Fibroblast of lung (primary cell): ENCODE measurements around the gene BRINP3. TPM values are rescaled to one million over a fixed set of nuclear protein-coding genes. Genes with fewer than 3 reads are reported as not detected.

ENCODE experiments used
- DNase-seq, 2 donors: peaks; one replicate each; pipeline versions ENCODE4 v3.0.0 to v3.0.0-alpha.2; 2010; ENCODE audit warnings: low read depth in 2 of 2
- H2AFZ ChIP-seq: 2 replicates; pipeline ENCODE4 v1.5.1; 2012; ENCODE audit warnings: low read length, control low read depth, inconsistent platforms
- H3K27ac ChIP-seq: 2 replicates; pipeline ENCODE4 v1.5.1; 2011; ENCODE audit warnings: low read length, control low read depth; ENCODE audit not compliant: insufficient read depth
- H3K27me3 ChIP-seq: 2 replicates; pipeline ENCODE4 v1.5.1; 2011; ENCODE audit warnings: mild to moderate bottlenecking, low read length; ENCODE audit not compliant: control insufficient read depth, insufficient read depth
- H3K36me3 ChIP-seq: 2 replicates; pipeline ENCODE4 v1.5.1; 2011; ENCODE audit warnings: low read length; ENCODE audit not compliant: control insufficient read depth, insufficient read depth
- H3K4me1 ChIP-seq: 2 replicates; pipeline ENCODE4 v1.5.1; 2011; ENCODE audit warnings: low read length; ENCODE audit not compliant: control insufficient read depth, insufficient read depth; ENCODE audit errors: extremely low read depth
- H3K4me2 ChIP-seq: 2 replicates; pipeline ENCODE4 v1.5.1; 2011; ENCODE audit warnings: low read length, control low read depth; ENCODE audit not compliant: insufficient read depth; ENCODE audit errors: extremely low read depth
- H3K4me3 ChIP-seq, 4 experiments: fragments of 200-600 bp in 1 of 4; sonication (generic) in 1 of 4; replicated peaks in 1 of 4; 2 replicates each; pipeline ENCODE4 v1.5.1; 2011 to 2016; ENCODE audit warnings: low read length in 4 of 4, low read depth in 3 of 4, mild to moderate bottlenecking in 3 of 4, control low read depth in 2 of 4, inconsistent platforms in 1 of 4, mixed read lengths in 1 of 4; ENCODE audit not compliant: insufficient read depth in 1 of 4; ENCODE audit errors: control extremely low read depth in 1 of 4
- H3K79me2 ChIP-seq: 2 replicates; pipeline ENCODE4 v1.5.1; 2012; ENCODE audit warnings: mild to moderate bottlenecking, low read length, inconsistent platforms; ENCODE audit not compliant: control insufficient read depth, insufficient read depth
- H3K9ac ChIP-seq: 2 replicates; pipeline ENCODE4 v1.5.1; 2011; ENCODE audit warnings: mild to moderate bottlenecking, low read length, control low read depth; ENCODE audit not compliant: insufficient read depth
- H3K9me3 ChIP-seq: 2 replicates; pipeline ENCODE4 v1.5.1; 2012; ENCODE audit warnings: low read depth, low read length; ENCODE audit not compliant: control insufficient read depth, insufficient read depth
- H4K20me1 ChIP-seq: 2 replicates; pipeline ENCODE4 v1.5.1; 2011; ENCODE audit warnings: low read length; ENCODE audit not compliant: control insufficient read depth, insufficient read depth; ENCODE audit errors: extremely low read depth
- CTCF ChIP-seq, 2 donors: IDR thresholded peaks in 1 of 2; conservative IDR thresholded peaks in 1 of 2; 1 replicate in 1 of 2; 2 replicates in 1 of 2; pipeline ENCODE4 v1.5.1; 2011 to 2012; ENCODE audit warnings: low read length in 2 of 2, control low read depth in 1 of 2, inconsistent platforms in 1 of 2, low read depth in 1 of 2, mild to moderate bottlenecking in 1 of 2
- EZH2 ChIP-seq: IDR thresholded peaks from 2 replicates; pipeline ENCODE4 v1.5.1; 2012; ENCODE audit warnings: low read length, control low read depth, mild to moderate bottlenecking; ENCODE audit errors: missing control alignments
- polyA plus RNA-seq, 2 donors: library from polyadenylated mRNA; depleted of rRNA in 1 of 2; stranded (reverse) in 1 of 2; unstranded in 1 of 2; fragments of >200 nt; gene quantifications; 2 replicates each; pipeline ENCODE4 v1.2.1, GENCODE V29; 2011 to 2012; ENCODE audit warnings: missing spikeins in 1 of 2
- total RNA-seq: library from RNA; depleted of rRNA; stranded (reverse); fragments of >200 nt; gene quantifications from 2 replicates; pipeline ENCODE4 v1.2.1, GENCODE V29; 2014

The BRINP3 gene
- total and polyA plus RNA-seq, 2 donors (not counting 1 experiment from before 2014, with no cell fraction given) = 0.26 to 18.8 TPM

- H3K4me2 ChIP-seq = no peak overlapping the region
- H3K27ac ChIP-seq = no peak overlapping the region
- H3K4me3 ChIP-seq = no peak overlapping the region
- no peak overlapping the region for H2AFZ ChIP-seq
- H3K4me1 ChIP-seq = no peaks in the 10 kb centered on the region
- no peaks in the 10 kb centered on the region for H3K9me3 ChIP-seq
- no peaks in the 10 kb centered on the region for H4K20me1 ChIP-seq
- no peak overlapping the region for H3K9ac ChIP-seq
- TF ChIP-seq CTCF (conservative IDR thresholded peaks at IDR 0.05 in 1 of 2, IDR thresholded peaks at IDR 0.05 in 1 of 2; ENCODE audit: low read depth in 1 of 2, low read length in 2 of 2) (no peak), EZH2 (no peak)
- H3K27me3 ChIP-seq = no peaks in the 10 kb centered on the region
- no peaks in the 10 kb centered on the region for H3K79me2 ChIP-seq
- no peak for DNase-seq
- H3K36me3 ChIP-seq = no peaks in the 10 kb centered on the region
Measured at GRCh38 chr1:190116921-190117320, 360.7 kb downstream of the BRINP3 start.

- Histone ChIP-seq H3K27ac (no peak overlapping the region), H3K4me2 (no peak overlapping the region), H3K4me3 (no peak overlapping the region), H4K20me1 (no peaks in the 10 kb centered on the region), H3K9me3 (no peaks in the 10 kb centered on the region), H3K27me3 (no peaks in the 10 kb centered on the region), H3K4me1 (no peaks in the 10 kb centered on the region), H2AFZ (no peak overlapping the region), H3K9ac (no peak overlapping the region), H3K36me3 (no peaks in the 10 kb centered on the region), H3K79me2 (no peaks in the 10 kb centered on the region)
- DNase-seq = no peak
- TF ChIP-seq CTCF (conservative IDR thresholded peaks at IDR 0.05 in 1 of 2, IDR thresholded peaks at IDR 0.05 in 1 of 2; ENCODE audit: low read depth in 1 of 2, low read length in 2 of 2) (no peak), EZH2 (no peak)
Measured at GRCh38 chr1:190104961-190105360, 372.7 kb downstream of the BRINP3 start.

GRCh38 chr1:190102757-190103326 is 374.8 kb downstream of the BRINP3 start:
- Histone ChIP-seq H3K79me2 (no peaks in the 10 kb centered on the region), H3K27ac (no peak overlapping the region), H3K4me3 (no peak overlapping the region), H3K27me3 (no peaks in the 10 kb centered on the region), H4K20me1 (no peaks in the 10 kb centered on the region), H2AFZ (no peak overlapping the region), H3K36me3 (no peaks in the 10 kb centered on the region), H3K4me2 (no peak overlapping the region), H3K9me3 (no peaks in the 10 kb centered on the region), H3K4me1 (no peaks in the 10 kb centered on the region), H3K9ac (no peak overlapping the region)
- TF ChIP-seq CTCF (conservative IDR thresholded peaks at IDR 0.05 in 1 of 2, IDR thresholded peaks at IDR 0.05 in 1 of 2; ENCODE audit: low read depth in 1 of 2, low read length in 2 of 2) = no peak
- TF ChIP-seq EZH2 = no peak
- no peak for DNase-seq
